WTC11 (cell line): Measurements from ENCODE around the gene ACOXL.

Experiments
- ARID4B ChIP-seq: sonication (generic); formaldehyde crosslinking; IDR thresholded peaks from 2 replicates; pipeline ENCODE4 v1.8.0; 2023; ENCODE audit warnings: missing genetic modification reagents, mild to moderate bottlenecking, borderline replicate concordance
- ATF1 ChIP-seq: sonication (generic); formaldehyde crosslinking; IDR thresholded peaks from 2 replicates; pipeline ENCODE4 v1.8.1; 2023; ENCODE audit warnings: mild to moderate bottlenecking, moderate library complexity, missing genetic modification reagents
- CREB1 ChIP-seq: sonication (generic); formaldehyde crosslinking; IDR thresholded peaks from 2 replicates; pipeline ENCODE4 v1.8.0; 2023; ENCODE audit warnings: mild to moderate bottlenecking, missing genetic modification reagents
- CTCF ChIP-seq: fragments of 200-600 bp; IDR thresholded peaks from 2 replicates; pipeline ENCODE4 v1.8.0; 2022; ENCODE audit warnings: antibody characterized with exemption
- ELF4 ChIP-seq: sonication (generic); formaldehyde crosslinking; IDR thresholded peaks from 2 replicates; pipeline ENCODE4 v1.8.1; 2022; ENCODE audit warnings: low read depth, mild to moderate bottlenecking, moderate library complexity, missing genetic modification reagents
- FOXK1 ChIP-seq: sonication (generic); formaldehyde crosslinking; IDR thresholded peaks from 2 replicates; pipeline ENCODE4 v1.8.0; 2022; ENCODE audit warnings: mild to moderate bottlenecking, moderate library complexity, missing genetic modification reagents
- MAX ChIP-seq: sonication (generic); formaldehyde crosslinking; IDR thresholded peaks from 2 replicates; pipeline ENCODE4 v1.8.0; 2022; ENCODE audit warnings: mild to moderate bottlenecking, missing genetic modification reagents
- ZNF121 ChIP-seq: sonication (generic); formaldehyde crosslinking; IDR thresholded peaks from 2 replicates; pipeline ENCODE4 v1.8.0; 2023; ENCODE audit warnings: missing genetic modification reagents

GRCh38 chr2:110712737-110713136, 19.6 kb upstream of the ACOXL start:
- no peak for TF ChIP-seq ARID4B (CRISPR knock-in tag)
- no peak for TF ChIP-seq CTCF
- no peak for TF ChIP-seq ZNF121 (CRISPR knock-in tag)
- TF ChIP-seq MAX (CRISPR knock-in tag): no peak
- TF ChIP-seq ATF1 (CRISPR knock-in tag): no peak
- TF ChIP-seq FOXK1: no peak
- no peak for TF ChIP-seq ELF4 (CRISPR knock-in tag)
- no peak for TF ChIP-seq CREB1
